ENCODE results near the gene CDK9. TPM values are rescaled to one million over a fixed set of nuclear protein-coding genes. Genes with fewer than 3 reads are reported as not detected.
A peak's percentile ranks its signal among the peaks of the same experiment; 100 is the strongest.

Gene CDK9
- total RNA-seq, 4 donors from 2014 or later, result 54.4 to 79.6 (median 71.7) TPM

DNA sequence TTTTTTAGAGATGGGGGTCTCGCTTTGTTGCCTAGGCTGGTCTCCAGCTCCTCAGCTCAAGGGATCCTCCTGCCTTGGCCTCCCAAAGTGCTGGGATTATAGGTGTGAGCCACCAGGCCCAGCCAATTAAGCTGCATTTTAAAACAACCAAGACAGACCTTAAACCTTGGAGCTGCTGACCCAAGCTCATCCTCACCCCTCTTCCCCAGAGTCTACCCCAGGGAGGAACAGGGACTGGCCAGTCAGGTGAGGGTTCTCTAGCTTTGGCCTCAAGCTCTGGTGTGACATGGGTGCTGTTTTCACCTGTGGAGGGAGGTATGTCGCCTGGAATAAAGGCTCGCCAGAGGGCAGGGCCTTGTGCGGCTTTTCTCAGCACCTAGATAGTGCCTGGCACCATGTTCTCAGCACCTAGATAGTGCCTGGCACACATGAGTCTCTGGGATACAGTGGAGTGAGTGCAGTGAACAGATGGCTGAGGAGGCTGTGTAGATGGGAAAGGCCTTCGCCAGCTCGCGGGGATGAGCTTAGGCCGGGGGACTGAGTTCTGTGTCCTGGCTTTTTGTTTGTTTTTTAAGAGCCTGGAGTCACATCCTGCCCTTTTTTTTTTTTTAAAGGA, 7.4 kb downstream of the CDK9 start:
- intact Hi-C loops (cut with DNase I), result no loop called here
- peak overlapping the region in 2 of 4 donors; percentile 28 to 34 for H3K27ac ChIP-seq (replicated peaks in 1 of 4)
- peaks cover 25 to 51% (median 43%) of the 10 kb centered on the region in 4 donors for H3K4me1 ChIP-seq
- TF ChIP-seq EP300 (IDR thresholded peaks at IDR 0.05) (no peak), POLR2AphosphoS5 (IDR thresholded peaks at IDR 0.05) (no peak), POLR2A (IDR thresholded peaks at IDR 0.05; ENCODE audit: low read depth) (no peak)
- TF ChIP-seq, protein P1, sequence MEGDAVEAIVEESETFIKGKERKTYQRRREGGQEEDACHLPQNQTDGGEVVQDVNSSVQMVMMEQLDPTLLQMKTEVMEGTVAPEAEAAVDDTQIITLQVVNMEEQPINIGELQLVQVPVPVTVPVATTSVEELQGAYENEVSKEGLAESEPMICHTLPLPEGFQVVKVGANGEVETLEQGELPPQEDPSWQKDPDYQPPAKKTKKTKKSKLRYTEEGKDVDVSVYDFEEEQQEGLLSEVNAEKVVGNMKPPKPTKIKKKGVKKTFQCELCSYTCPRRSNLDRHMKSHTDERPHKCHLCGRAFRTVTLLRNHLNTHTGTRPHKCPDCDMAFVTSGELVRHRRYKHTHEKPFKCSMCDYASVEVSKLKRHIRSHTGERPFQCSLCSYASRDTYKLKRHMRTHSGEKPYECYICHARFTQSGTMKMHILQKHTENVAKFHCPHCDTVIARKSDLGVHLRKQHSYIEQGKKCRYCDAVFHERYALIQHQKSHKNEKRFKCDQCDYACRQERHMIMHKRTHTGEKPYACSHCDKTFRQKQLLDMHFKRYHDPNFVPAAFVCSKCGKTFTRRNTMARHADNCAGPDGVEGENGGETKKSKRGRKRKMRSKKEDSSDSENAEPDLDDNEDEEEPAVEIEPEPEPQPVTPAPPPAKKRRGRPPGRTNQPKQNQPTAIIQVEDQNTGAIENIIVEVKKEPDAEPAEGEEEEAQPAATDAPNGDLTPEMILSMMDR (IDR thresholded peaks at IDR 0.05), result no peak
- no peak overlapping the region for H3K4me3 ChIP-seq
- WGBS, result 73% methylated on average over 8 of the region's 8 CpGs
- no peaks in the 10 kb centered on the region for H3K9me3 ChIP-seq
- no peaks in the 10 kb centered on the region for H3K27me3 ChIP-seq
- H3K36me3 ChIP-seq, result peaks cover 44 to 56% (median 52%) of the 10 kb centered on the region in 4 donors
- no peak for DNase-seq (ENCODE audit: extremely low spot score)

- intact Hi-C loops (cut with DNase I), result no loop called here
- Histone ChIP-seq H3K27ac (replicated peaks in 1 of 4) (peak overlapping the region in 2 of 4 donors; percentile 34 to 57), H3K4me3 (no peak overlapping the region), H3K27me3 (no peaks in the 10 kb centered on the region), H3K9me3 (no peaks in the 10 kb centered on the region), H3K4me1 (peaks cover 23 to 41% (median 34%) of the 10 kb centered on the region in 4 donors), H3K36me3 (peaks cover 34 to 46% (median 42%) of the 10 kb centered on the region in 4 donors)
- TF ChIP-seq, protein P1 (IDR thresholded peaks at IDR 0.05), result no peak
- TF ChIP-seq POLR2AphosphoS5 (IDR thresholded peaks at IDR 0.05), result peak in 1 of 2 donors; percentile 33
- DNase-seq (ENCODE audit: extremely low spot score), result no peak
- 70% methylated on average over 11 of the region's 14 CpGs for WGBS
Measured at GRCh38 chr9:127794001-127794791, 8.4 kb downstream of the CDK9 start.

DNA sequence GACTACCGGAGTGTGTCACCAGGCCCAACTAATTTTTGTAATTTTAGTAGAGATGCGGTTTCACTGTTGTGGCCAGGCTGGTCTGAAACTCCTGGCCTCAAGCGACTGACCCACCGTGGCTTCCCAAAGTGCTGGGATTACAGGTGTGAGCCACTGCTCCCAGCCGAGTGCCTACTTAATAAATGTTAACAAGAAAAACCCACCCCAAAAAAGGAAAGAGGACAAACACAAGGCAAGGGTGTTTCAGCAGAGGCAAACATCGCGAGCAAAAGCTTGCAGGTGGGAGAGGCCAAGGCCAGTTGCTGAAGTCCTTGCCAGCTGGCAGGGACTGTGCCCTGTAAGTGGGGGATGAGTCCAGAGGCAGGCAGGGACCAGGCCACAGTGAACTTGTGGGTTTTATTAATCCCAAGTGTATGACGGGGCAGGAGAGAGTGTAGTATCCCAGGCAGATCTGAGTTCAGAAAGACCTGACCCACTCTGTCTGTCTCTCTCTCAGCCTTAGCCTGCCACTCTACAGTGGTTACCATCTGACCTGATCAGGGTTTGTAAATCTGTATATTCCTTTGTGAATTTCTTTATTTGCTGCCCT, 10.5 kb downstream of the CDK9 start:
- DNase-seq (ENCODE audit: extremely low spot score), result no peak
- Histone ChIP-seq H3K27ac (replicated peaks in 1 of 4) (peak overlapping the region in 2 of 4 donors; percentile 20 to 31), H3K9me3 (no peaks in the 10 kb centered on the region), H3K36me3 (peaks cover 13 to 25% (median 21%) of the 10 kb centered on the region in 4 donors), H3K27me3 (no peaks in the 10 kb centered on the region), H3K4me1 (peaks cover 8 to 29% (median 23%) of the 10 kb centered on the region in 4 donors), H3K4me3 (no peak overlapping the region)
- TF ChIP-seq EP300 (IDR thresholded peaks at IDR 0.05) (no peak), POLR2A (IDR thresholded peaks at IDR 0.05; ENCODE audit: low read depth) (no peak), POLR2AphosphoS5 (IDR thresholded peaks at IDR 0.05) (peak in 1 of 2 donors; percentile 41)
- TF ChIP-seq, protein P1 (IDR thresholded peaks at IDR 0.05), result no peak
- intact Hi-C loops (cut with DNase I), result no loop called here
- WGBS, result 76% methylated on average over 6 of the region's 8 CpGs

GRCh38 chr9:127796852-127797370, 11.1 kb downstream of the CDK9 start:
- Histone ChIP-seq H3K27me3 (no peaks in the 10 kb centered on the region), H3K4me3 (no peak overlapping the region), H3K9me3 (no peaks in the 10 kb centered on the region), H3K4me1 (peaks cover 12 to 35% (median 27%) of the 10 kb centered on the region in 4 donors), H3K36me3 (peaks cover 7 to 19% (median 15%) of the 10 kb centered on the region in 4 donors), H3K27ac (replicated peaks in 1 of 4) (peak overlapping the region in 2 of 4 donors; percentile 20 to 31)
- intact Hi-C loops (cut with DNase I), result no loop called here
- TF ChIP-seq EP300 (IDR thresholded peaks at IDR 0.05) (no peak), POLR2AphosphoS5 (IDR thresholded peaks at IDR 0.05) (no peak), POLR2A (IDR thresholded peaks at IDR 0.05; ENCODE audit: low read depth) (no peak)
- TF ChIP-seq, protein P1 (IDR thresholded peaks at IDR 0.05), result no peak
- no peak for DNase-seq (ENCODE audit: extremely low spot score)
- 46% methylated on average over 11 of the region's 11 CpGs for WGBS

All from esophagus muscularis mucosa (tissue), 4 donors.